Skin epidermis (tissue), 12 donors: ENCODE measurements around the gene KCNMB1.
"Not testable (repeated sequence)": the region's sequence is repeated elsewhere in the genome, so short reads cannot be mapped to it uniquely, and the experiment has no call there.

Experiments
- H3K27ac ChIP-seq, 21 experiments: fragments of 200-600 bp; sonication (generic) in 11 of 21; one replicate each; pipeline ENCODE4 v1.5.0; 2020; ENCODE audit warnings: mild to moderate bottlenecking in 3 of 21, inconsistent platforms in 2 of 21, moderate library complexity in 2 of 21
- H3K4me3 ChIP-seq, 7 experiments: fragments of 200-600 bp; sonication (generic) in 2 of 7; one replicate each; pipeline ENCODE4 v1.5.0; 2020; ENCODE audit warnings: inconsistent platforms in 2 of 7, mild to moderate bottlenecking in 2 of 7, moderate library complexity in 1 of 7

The KCNMB1 gene

GRCh38 chr5:170382790-170383189 lies 6.4 kb downstream of the KCNMB1 start:
- Histone ChIP-seq H3K27ac (no peak overlapping the region), H3K4me3 (no peak overlapping the region)

- H3K4me3 ChIP-seq, result no peak overlapping the region
Measured at GRCh38 chr5:170380361-170380951, 8.7 kb downstream of the KCNMB1 start.

GRCh38 chr5:170378740-170379139 lies 10.4 kb downstream of the KCNMB1 start:
- Histone ChIP-seq H3K27ac (no peak overlapping the region), H3K4me3 (no peak overlapping the region)

More at GRCh38 chr5:170380361-170380951, 8.7 kb downstream of the KCNMB1 start:
- H3K27ac ChIP-seq, result peak overlapping the region in 1 of 21 experiments; percentile 14

- no peak overlapping the region for H3K27ac ChIP-seq
- no peak overlapping the region for H3K4me3 ChIP-seq
Measured at GRCh38 chr5:170377027-170377426, 12.1 kb downstream of the KCNMB1 start.

GRCh38 chr5:170376526-170376925 lies 12.6 kb downstream of the KCNMB1 start:
- H3K27ac ChIP-seq, H3K4me3 ChIP-seq: not testable (repeated sequence)

GRCh38 chr5:170375283-170375682 lies 13.9 kb downstream of the KCNMB1 start:
- Histone ChIP-seq H3K27ac (no peak overlapping the region), H3K4me3 (no peak overlapping the region)

- Histone ChIP-seq H3K27ac (no peak overlapping the region), H3K4me3 (no peak overlapping the region)
Measured at GRCh38 chr5:170372971-170373370, 16.2 kb downstream of the KCNMB1 start.

- H3K4me3 ChIP-seq, result no peak overlapping the region
- no peak overlapping the region for H3K27ac ChIP-seq
Measured at GRCh38 chr5:170368586-170368985, 20.6 kb downstream of the KCNMB1 start.

- H3K4me3 ChIP-seq, result no peak overlapping the region
- no peak overlapping the region for H3K27ac ChIP-seq
Measured at GRCh38 chr5:170366276-170366675, 22.9 kb downstream of the KCNMB1 start.

GRCh38 chr5:170365831-170366230 lies 23.3 kb downstream of the KCNMB1 start:
- Histone ChIP-seq H3K4me3 (no peak overlapping the region), H3K27ac (no peak overlapping the region)

- Histone ChIP-seq H3K27ac (peak overlapping the region in 1 of 21 experiments; percentile 8), H3K4me3 (no peak overlapping the region)
Measured at GRCh38 chr5:170365011-170365410, 24.2 kb downstream of the KCNMB1 start.

- Histone ChIP-seq H3K27ac (peak overlapping the region in 3 of 21 experiments; percentile 13 to 72 (median 26)), H3K4me3 (no peak overlapping the region)
Measured at GRCh38 chr5:170363671-170364070, 25.5 kb downstream of the KCNMB1 start.

- H3K27ac ChIP-seq, result peak overlapping the region in 13 of 21 experiments; percentile 6 to 59 (median 39)
Measured at GRCh38 chr5:170362656-170363055, 26.5 kb downstream of the KCNMB1 start.

GRCh38 chr5:170362102-170362501 lies 27.1 kb downstream of the KCNMB1 start:
- peak overlapping the region in 12 of 21 experiments; percentile 9 to 59 (median 41) for H3K27ac ChIP-seq

More at GRCh38 chr5:170362656-170363055, 26.5 kb downstream of the KCNMB1 start:
- H3K4me3 ChIP-seq, result no peak overlapping the region

GRCh38 chr5:170361616-170362015 lies 27.6 kb downstream of the KCNMB1 start:
- Histone ChIP-seq H3K4me3 (no peak overlapping the region), H3K27ac (peak overlapping the region in 11 of 21 experiments; percentile 11 to 65 (median 39))

More at GRCh38 chr5:170362102-170362501, 27.1 kb downstream of the KCNMB1 start:
- no peak overlapping the region for H3K4me3 ChIP-seq

GRCh38 chr5:170361116-170361515 lies 28.1 kb downstream of the KCNMB1 start:
- H3K4me3 ChIP-seq, result no peak overlapping the region
- H3K27ac ChIP-seq, result peak overlapping the region in 10 of 21 experiments; percentile 5 to 65 (median 38)

- H3K27ac ChIP-seq, result peak overlapping the region in 6 of 21 experiments; percentile 5 to 65 (median 41)
- no peak overlapping the region for H3K4me3 ChIP-seq
Measured at GRCh38 chr5:170360709-170361108, 28.5 kb downstream of the KCNMB1 start.

- H3K4me3 ChIP-seq, result no peak overlapping the region
- peak overlapping the region in 12 of 21 experiments; percentile 2 to 83 (median 55) for H3K27ac ChIP-seq
Measured at GRCh38 chr5:170357955-170358444, 31.2 kb downstream of the KCNMB1 start.

GRCh38 chr5:170355601-170356098 lies 33.5 kb downstream of the KCNMB1 start:
- H3K27ac ChIP-seq, result no peak overlapping the region
- H3K4me3 ChIP-seq, result no peak overlapping the region

GRCh38 chr5:170353961-170354360 lies 35.2 kb downstream of the KCNMB1 start:
- peak overlapping the region in 1 of 7 experiments; percentile 14 for H3K4me3 ChIP-seq
- H3K27ac ChIP-seq, result no peak overlapping the region
